T-helper 2 cell treated with Interferon-gamma antibody and Interleukin-4, amounts not matched to agents 5 μg/mL and 100 μg/mL, for 36 hours (primary cell): ENCODE data around the gene SLC35G1.

ENCODE experiments used
- DNase-seq: peaks from one replicate; pipeline ENCODE4 v3.0.0; 2021; ENCODE audit warnings: low spot score
- H3K27ac Mint-ChIP-seq: one replicate; pipeline ENCODE4 v1.8.0; 2021; ENCODE audit warnings: mild to moderate bottlenecking, mixed read lengths
- H3K27me3 Mint-ChIP-seq: one replicate; pipeline ENCODE4 v1.8.0; 2021; ENCODE audit warnings: low read depth, mixed read lengths
- H3K36me3 Mint-ChIP-seq: one replicate; pipeline ENCODE4 v1.8.0; 2021; ENCODE audit warnings: low read depth, mixed read lengths
- H3K4me1 Mint-ChIP-seq: one replicate; pipeline ENCODE4 v1.8.0; 2021; ENCODE audit warnings: low read depth, mixed read lengths
- H3K4me3 Mint-ChIP-seq: one replicate; pipeline ENCODE4 v1.8.0; 2022; ENCODE audit warnings: mild to moderate bottlenecking, moderate library complexity, mixed read lengths
- H3K9me3 Mint-ChIP-seq: one replicate; pipeline ENCODE4 v1.8.0; 2021; ENCODE audit warnings: mixed read lengths

Gene SLC35G1

GRCh38 chr10:93893646-93894515 lies at the start of gene SLC35G1:
SLC35G1 (plus strand) TSS chr10:93893978; CDS start chr10:93894034, 56 bp downstream.
- Mint-ChIP-seq H3K9me3 (no peaks in the 10 kb centered on the region), H3K27me3 (peaks cover 13% of the 10 kb centered on the region), H3K4me1 (peaks cover 22% of the 10 kb centered on the region), H3K36me3 (peaks cover 3% of the 10 kb centered on the region), H3K27ac (peak within 1 kb of the TSS; percentile 52), H3K4me3 (peak within 1 kb of the TSS; percentile 79)
- DNase-seq: peak; percentile 62

GRCh38 chr10:93844979-93845626 lies 48.7 kb upstream of the SLC35G1 start:
- no peak overlapping the region for H3K27ac Mint-ChIP-seq
- no peak overlapping the region for H3K4me3 Mint-ChIP-seq
- no peak for DNase-seq
- no peaks in the 10 kb centered on the region for H3K4me1 Mint-ChIP-seq
- H3K9me3 Mint-ChIP-seq: no peaks in the 10 kb centered on the region
- no peaks in the 10 kb centered on the region for H3K27me3 Mint-ChIP-seq
- H3K36me3 Mint-ChIP-seq: no peaks in the 10 kb centered on the region

- Mint-ChIP-seq H3K4me3 (no peak overlapping the region), H3K9me3 (no peaks in the 10 kb centered on the region), H3K4me1 (no peaks in the 10 kb centered on the region), H3K27me3 (no peaks in the 10 kb centered on the region), H3K36me3 (no peaks in the 10 kb centered on the region), H3K27ac (no peak overlapping the region)
- DNase-seq: no peak
These were observed 44.2 kb upstream of the SLC35G1 start for GRCh38 chr10:93849593-93849992.

GRCh38 chr10:93850031-93851015 lies 43.5 kb upstream of the SLC35G1 start:
- H3K4me3 Mint-ChIP-seq: no peak overlapping the region
- no peaks in the 10 kb centered on the region for H3K36me3 Mint-ChIP-seq
- DNase-seq: no peak
- H3K27me3 Mint-ChIP-seq: no peaks in the 10 kb centered on the region
- H3K27ac Mint-ChIP-seq: no peak overlapping the region
- H3K9me3 Mint-ChIP-seq: no peaks in the 10 kb centered on the region
- no peaks in the 10 kb centered on the region for H3K4me1 Mint-ChIP-seq

GRCh38 chr10:93851169-93851568 lies 42.6 kb upstream of the SLC35G1 start:
- no peak overlapping the region for H3K4me3 Mint-ChIP-seq
- H3K4me1 Mint-ChIP-seq: no peaks in the 10 kb centered on the region
- H3K27me3 Mint-ChIP-seq: peaks cover 2% of the 10 kb centered on the region
- no peaks in the 10 kb centered on the region for H3K9me3 Mint-ChIP-seq
- DNase-seq: no peak
- H3K27ac Mint-ChIP-seq: no peak overlapping the region
- no peaks in the 10 kb centered on the region for H3K36me3 Mint-ChIP-seq

- no peaks in the 10 kb centered on the region for H3K9me3 Mint-ChIP-seq
- no peak overlapping the region for H3K4me3 Mint-ChIP-seq
- H3K36me3 Mint-ChIP-seq: no peaks in the 10 kb centered on the region
- H3K27me3 Mint-ChIP-seq: peaks cover 2% of the 10 kb centered on the region
- no peak overlapping the region for H3K27ac Mint-ChIP-seq
- no peak for DNase-seq
- H3K4me1 Mint-ChIP-seq: no peaks in the 10 kb centered on the region
These were observed 41.2 kb upstream of the SLC35G1 start for GRCh38 chr10:93852476-93853095.

- no peak for DNase-seq
- Mint-ChIP-seq H3K9me3 (no peaks in the 10 kb centered on the region), H3K27me3 (peaks cover 2% of the 10 kb centered on the region), H3K4me3 (no peak overlapping the region), H3K36me3 (no peaks in the 10 kb centered on the region), H3K4me1 (no peaks in the 10 kb centered on the region), H3K27ac (no peak overlapping the region)
These were observed 38.8 kb upstream of the SLC35G1 start for GRCh38 chr10:93854975-93855374.

GRCh38 chr10:93856349-93857145 lies 37.2 kb upstream of the SLC35G1 start:
- Mint-ChIP-seq H3K27ac (no peak overlapping the region), H3K4me3 (no peak overlapping the region), H3K4me1 (no peaks in the 10 kb centered on the region), H3K9me3 (no peaks in the 10 kb centered on the region), H3K27me3 (peaks cover 2% of the 10 kb centered on the region), H3K36me3 (no peaks in the 10 kb centered on the region)
- no peak for DNase-seq

- Mint-ChIP-seq H3K9me3 (no peaks in the 10 kb centered on the region), H3K4me1 (no peaks in the 10 kb centered on the region), H3K4me3 (no peak overlapping the region), H3K36me3 (no peaks in the 10 kb centered on the region), H3K27ac (no peak overlapping the region), H3K27me3 (peaks cover 2% of the 10 kb centered on the region)
- no peak for DNase-seq
These were observed 34.6 kb upstream of the SLC35G1 start for GRCh38 chr10:93859049-93859655.

- H3K9me3 Mint-ChIP-seq: no peaks in the 10 kb centered on the region
- H3K27me3 Mint-ChIP-seq: peaks cover 5% of the 10 kb centered on the region
- no peaks in the 10 kb centered on the region for H3K36me3 Mint-ChIP-seq
- no peaks in the 10 kb centered on the region for H3K4me1 Mint-ChIP-seq
- no peak overlapping the region for H3K4me3 Mint-ChIP-seq
- no peak overlapping the region for H3K27ac Mint-ChIP-seq
- DNase-seq: no peak
These were observed 32.0 kb upstream of the SLC35G1 start for GRCh38 chr10:93861825-93862224.

- no peak overlapping the region for H3K4me3 Mint-ChIP-seq
- peaks cover 14% of the 10 kb centered on the region for H3K27me3 Mint-ChIP-seq
- no peaks in the 10 kb centered on the region for H3K36me3 Mint-ChIP-seq
- no peak overlapping the region for H3K27ac Mint-ChIP-seq
- H3K9me3 Mint-ChIP-seq: no peaks in the 10 kb centered on the region
- H3K4me1 Mint-ChIP-seq: no peaks in the 10 kb centered on the region
- no peak for DNase-seq
These were observed 27.9 kb upstream of the SLC35G1 start for GRCh38 chr10:93865794-93866425.

GRCh38 chr10:93867525-93867924 lies 26.3 kb upstream of the SLC35G1 start:
- no peaks in the 10 kb centered on the region for H3K36me3 Mint-ChIP-seq
- no peak for DNase-seq
- H3K27me3 Mint-ChIP-seq: peaks cover 20% of the 10 kb centered on the region
- H3K4me3 Mint-ChIP-seq: no peak overlapping the region
- no peaks in the 10 kb centered on the region for H3K9me3 Mint-ChIP-seq
- no peaks in the 10 kb centered on the region for H3K4me1 Mint-ChIP-seq
- no peak overlapping the region for H3K27ac Mint-ChIP-seq
